Measurements from ENCODE around the gene PTPN21.

The PTPN21 gene

DNA sequence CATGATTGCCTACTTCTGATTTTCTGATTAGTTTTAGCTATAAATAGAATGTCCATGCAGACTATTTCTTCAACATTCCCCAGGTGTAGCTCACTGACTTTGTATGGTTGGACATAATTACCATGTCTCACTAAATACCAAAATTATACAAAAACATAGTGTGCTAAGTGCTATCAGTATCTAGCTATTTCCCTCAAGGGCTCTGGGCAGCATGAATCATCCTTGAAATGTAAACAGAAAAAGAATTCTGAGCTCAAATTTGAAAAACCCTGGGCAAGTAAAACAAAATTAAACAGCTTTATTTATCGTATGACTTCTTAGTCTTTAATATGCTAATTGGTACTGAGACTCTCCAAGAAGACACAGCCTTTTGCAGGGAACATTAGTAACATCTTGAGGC is 86.4 kb downstream of the PTPN21 start:
- no peak for DNase-seq (ENCODE audit: low read depth)

- DNase-seq (ENCODE audit: low read depth) = no peak
These were observed 91.5 kb downstream of the PTPN21 start for GRCh38 chr14:88463318-88463717.

DNA sequence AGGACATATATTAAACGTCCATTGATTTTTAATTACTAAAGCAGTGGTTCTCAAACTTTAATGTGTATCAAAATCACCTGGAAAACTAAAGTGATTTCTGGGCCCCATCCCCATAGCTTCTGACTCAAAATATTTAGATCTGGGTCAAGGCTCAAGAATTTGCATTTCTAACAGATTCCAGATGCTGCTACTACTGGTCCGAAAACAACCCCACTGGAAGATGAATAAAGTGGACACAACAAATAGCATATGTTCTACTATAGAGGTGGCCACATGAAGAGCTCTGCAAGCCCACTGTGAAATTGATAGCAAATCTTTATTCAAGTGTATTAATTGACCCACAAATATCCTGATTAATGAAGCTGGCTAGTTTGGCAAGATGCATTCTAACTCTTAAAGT is 99.9 kb downstream of the PTPN21 start:
- DNase-seq (ENCODE audit: low read depth) = peak; percentile 33

GRCh38 chr14:88452231-88452630 is 102.6 kb downstream of the PTPN21 start:
- no peak for DNase-seq (ENCODE audit: low read depth)

DNA sequence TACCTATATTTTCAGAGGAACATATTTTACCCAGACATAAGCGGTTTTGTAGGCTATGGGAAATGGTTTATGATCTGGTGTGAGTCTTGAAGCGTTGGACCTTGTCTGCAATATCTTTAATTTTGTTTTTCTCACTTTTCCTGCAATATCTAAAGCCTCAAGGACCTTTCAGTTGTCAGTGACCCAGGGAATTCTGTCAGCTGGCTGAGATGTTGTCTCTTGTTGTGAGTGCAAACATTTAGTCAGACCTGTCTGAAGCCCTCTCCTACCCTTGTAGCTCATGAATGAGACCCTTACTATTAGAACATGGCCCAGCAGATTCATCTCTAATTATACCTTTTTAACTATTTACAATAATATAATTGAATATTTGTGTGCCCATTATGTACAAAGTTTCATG is 115.7 kb downstream of the PTPN21 start:
- no peak for DNase-seq (ENCODE audit: low read depth)

DNA sequence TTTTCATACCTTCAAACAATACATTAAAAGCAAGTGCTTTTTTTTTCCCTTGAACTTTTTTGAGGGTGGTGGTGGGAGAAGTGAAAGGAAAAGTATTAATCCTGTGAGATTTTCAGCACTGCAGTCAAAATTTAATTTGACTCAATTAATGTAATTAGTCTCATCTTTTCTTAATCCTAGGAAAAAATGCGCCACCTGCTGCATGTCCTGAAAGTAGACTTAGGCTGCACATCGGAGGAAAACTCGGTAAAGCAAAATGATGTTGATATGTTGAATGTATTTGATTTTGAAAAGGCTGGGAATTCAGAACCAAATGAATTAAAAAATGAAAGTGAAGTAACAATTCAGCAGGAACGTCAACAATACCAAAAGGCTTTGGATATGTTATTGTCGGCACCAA is 117.1 kb downstream of the PTPN21 start:
- no peak for DNase-seq (ENCODE audit: low read depth)

GRCh38 chr14:88430976-88431375 is 123.8 kb downstream of the PTPN21 start:
- DNase-seq (ENCODE audit: low read depth) = no peak

DNA sequence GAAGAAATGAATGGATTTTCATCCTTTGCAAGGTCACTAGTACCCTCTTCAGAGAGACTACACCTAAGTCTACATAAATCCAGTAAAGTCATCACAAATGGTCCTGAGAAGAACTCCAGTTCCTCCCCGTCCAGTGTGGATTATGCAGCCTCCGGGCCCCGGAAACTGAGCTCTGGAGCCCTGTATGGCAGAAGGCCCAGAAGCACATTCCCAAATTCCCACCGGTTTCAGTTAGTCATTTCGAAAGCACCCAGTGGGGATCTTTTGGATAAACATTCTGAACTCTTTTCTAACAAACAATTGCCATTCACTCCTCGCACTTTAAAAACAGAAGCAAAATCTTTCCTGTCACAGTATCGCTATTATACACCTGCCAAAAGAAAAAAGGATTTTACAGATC is 128.5 kb downstream of the PTPN21 start:
- DNase-seq (ENCODE audit: low read depth) = no peak

DNA sequence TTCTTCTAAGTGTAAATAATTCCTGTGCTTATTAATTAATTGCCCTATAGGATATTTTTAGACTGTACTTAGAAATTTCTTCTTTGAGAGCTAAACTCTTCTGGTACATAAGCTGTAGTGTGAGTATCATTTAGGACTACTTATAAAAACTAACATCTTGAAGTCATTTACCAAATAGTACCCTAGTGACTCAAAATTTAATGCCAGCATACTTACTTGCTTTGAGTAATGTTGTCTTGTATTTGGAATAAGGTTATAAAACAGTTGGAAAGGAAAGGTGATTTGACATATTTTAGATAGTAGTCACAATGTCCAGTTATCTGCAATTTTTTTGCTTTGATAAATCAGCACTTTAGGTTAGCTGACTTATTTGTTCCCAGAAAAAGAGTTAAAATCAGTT is 130.2 kb downstream of the PTPN21 start:
- no peak for DNase-seq (ENCODE audit: low read depth)

GRCh38 chr14:88422919-88423650 is 131.7 kb downstream of the PTPN21 start:
- DNase-seq (ENCODE audit: low read depth) = no peak

- DNase-seq (ENCODE audit: low read depth) = no peak
These were observed 132.8 kb downstream of the PTPN21 start for GRCh38 chr14:88422047-88422446.

DNA sequence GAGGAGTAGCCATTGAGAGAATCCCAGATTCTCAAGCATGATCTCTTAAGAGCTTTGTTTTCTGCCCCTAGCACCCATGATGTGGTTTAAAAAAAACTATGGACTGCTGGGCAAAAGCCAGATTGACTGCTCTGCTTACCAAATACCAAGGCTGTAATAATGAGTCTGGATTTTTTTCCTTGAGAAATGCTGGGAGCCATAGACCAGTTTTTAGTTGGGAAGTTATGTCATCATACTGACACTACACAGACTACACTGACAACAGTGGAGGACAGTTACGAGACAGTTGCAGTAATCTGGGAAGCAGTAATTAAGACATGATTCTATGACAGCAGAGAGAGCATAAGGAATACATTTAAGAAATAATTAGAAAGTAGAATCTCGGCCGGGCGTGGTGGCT is 133.5 kb downstream of the PTPN21 start:
- DNase-seq (ENCODE audit: low read depth) = no peak

GRCh38 chr14:88420187-88420586 is 134.6 kb downstream of the PTPN21 start:
- DNase-seq (ENCODE audit: low read depth) = no peak

DNA sequence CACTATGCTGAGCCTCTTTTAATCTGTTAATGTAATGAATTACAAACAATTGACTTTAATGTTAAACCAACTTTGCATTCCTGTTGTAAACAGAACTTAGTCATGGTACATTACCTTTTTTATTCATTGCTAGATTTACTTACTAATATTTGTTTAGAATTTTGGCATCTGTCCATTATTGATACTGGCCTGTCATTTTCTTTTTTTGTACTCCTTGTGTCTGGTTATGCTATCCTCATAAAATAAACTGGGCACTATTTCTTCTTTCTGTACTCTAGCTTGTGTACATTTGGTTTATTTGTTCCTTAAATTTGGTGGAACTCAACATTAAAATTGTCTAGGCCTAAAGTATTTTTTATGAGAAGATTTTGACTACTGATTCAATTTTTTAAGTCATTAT is 137.2 kb downstream of the PTPN21 start:
- no peak for DNase-seq (ENCODE audit: low read depth)
